Testis (tissue), 2 donors: Measurements from ENCODE around the gene CDH4.

ENCODE experiments used
- CTCF ChIP-seq, 3 experiments: fragments of 450-650 bp in 2 of 3; fragments of 200-600 bp in 1 of 3; sonication (generic) in 1 of 3; IDR thresholded peaks; one replicate each; pipeline ENCODE4 v1.5.1; 2016 to 2019; ENCODE audit warnings: antibody characterized with exemption in 3 of 3, mild to moderate bottlenecking in 2 of 3, moderate library complexity in 1 of 3
- POLR2A ChIP-seq: fragments of 450-650 bp; IDR thresholded peaks from one replicate; pipeline ENCODE4 v1.6.1; 2017; ENCODE audit warnings: antibody characterized with exemption, mild to moderate bottlenecking, moderate library complexity

GRCh38 chr20:61608275-61609085, 356.4 kb downstream of the CDH4 start:
- TF ChIP-seq CTCF (IDR thresholded peaks at IDR 0.05) (no peak), POLR2A (no peak)
